Measurements from ENCODE around the gene LCAT. TPM values are rescaled to one million over a fixed set of nuclear protein-coding genes. Genes with fewer than 3 reads are reported as not detected.
"Not testable (repeated sequence)": the region's sequence is repeated elsewhere in the genome, so short reads cannot be mapped to it uniquely, and the experiment has no call there.

LCAT gene
- total RNA-seq, 4 donors from 2014 or later = 3.6 to 19.0 (median 4.6) TPM

DNA sequence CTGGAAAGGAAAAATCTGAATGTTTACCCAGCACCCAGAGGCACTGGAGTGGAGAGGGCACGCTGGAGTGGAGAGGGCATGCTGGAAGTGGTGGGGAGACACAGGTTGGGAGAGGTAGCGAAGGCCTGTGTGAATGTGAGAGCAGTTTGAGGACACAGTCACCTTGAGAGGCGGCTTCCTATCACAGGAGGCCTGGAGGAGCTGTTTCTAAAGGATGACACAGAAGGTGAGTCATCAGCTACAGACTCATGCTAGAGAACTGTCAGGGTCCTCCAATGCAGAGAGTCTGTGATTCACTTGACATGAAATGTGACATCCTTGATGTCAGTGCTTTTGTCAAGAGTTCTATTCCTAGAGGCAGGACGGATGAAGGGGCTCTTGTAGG, 26.1 kb downstream of the LCAT start:
- H3K27ac ChIP-seq = peak overlapping the region in 1 of 4 donors; percentile 36

DNA sequence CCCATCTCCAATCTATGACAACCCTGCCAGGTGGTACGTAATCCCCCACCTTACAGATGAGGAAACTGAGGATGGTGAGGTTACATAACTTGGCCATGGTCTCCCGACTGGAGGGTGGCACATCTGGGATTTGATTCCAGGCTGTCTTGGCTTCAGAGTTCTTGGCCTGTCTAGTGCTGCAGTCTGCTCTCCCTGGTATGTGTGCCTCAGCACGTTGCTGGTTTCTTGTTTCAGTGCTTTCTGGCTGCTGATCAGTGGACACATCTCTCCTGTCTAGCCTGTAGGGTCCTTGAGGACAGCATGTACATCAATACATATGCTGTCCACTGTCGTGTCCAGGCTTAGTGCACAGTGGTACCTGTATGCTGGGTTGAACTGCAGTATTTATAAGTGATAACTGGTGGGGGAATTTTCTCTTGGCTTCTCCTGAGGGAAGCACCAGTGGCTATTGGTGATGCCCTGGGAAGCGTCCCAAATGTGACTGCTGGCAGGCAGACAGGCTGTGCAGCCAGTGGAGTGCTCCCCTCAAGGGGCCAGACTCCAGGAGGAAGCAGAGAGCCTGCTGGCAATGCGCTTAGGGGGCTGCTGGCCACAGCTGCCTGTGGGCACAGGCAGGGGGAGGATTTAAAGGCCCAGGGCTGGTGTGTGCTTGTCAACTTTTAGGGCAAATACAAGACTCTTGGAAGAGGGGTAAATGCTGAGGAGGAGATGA, 26.6 kb downstream of the LCAT start:
- no peak overlapping the region for H3K4me3 ChIP-seq
- TF ChIP-seq, protein P1, sequence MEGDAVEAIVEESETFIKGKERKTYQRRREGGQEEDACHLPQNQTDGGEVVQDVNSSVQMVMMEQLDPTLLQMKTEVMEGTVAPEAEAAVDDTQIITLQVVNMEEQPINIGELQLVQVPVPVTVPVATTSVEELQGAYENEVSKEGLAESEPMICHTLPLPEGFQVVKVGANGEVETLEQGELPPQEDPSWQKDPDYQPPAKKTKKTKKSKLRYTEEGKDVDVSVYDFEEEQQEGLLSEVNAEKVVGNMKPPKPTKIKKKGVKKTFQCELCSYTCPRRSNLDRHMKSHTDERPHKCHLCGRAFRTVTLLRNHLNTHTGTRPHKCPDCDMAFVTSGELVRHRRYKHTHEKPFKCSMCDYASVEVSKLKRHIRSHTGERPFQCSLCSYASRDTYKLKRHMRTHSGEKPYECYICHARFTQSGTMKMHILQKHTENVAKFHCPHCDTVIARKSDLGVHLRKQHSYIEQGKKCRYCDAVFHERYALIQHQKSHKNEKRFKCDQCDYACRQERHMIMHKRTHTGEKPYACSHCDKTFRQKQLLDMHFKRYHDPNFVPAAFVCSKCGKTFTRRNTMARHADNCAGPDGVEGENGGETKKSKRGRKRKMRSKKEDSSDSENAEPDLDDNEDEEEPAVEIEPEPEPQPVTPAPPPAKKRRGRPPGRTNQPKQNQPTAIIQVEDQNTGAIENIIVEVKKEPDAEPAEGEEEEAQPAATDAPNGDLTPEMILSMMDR (IDR thresholded peaks at IDR 0.05) = no peak
- no peak for TF ChIP-seq POLR2A (IDR thresholded peaks at IDR 0.05)
- H3K4me1 ChIP-seq = peaks cover 0 to 20% (median 0%) of the 10 kb centered on the region in 4 donors
- no peak for DNase-seq
- H3K27ac ChIP-seq = peak overlapping the region in 1 of 4 donors; percentile 36
- H3K27me3 ChIP-seq = no peaks in the 10 kb centered on the region
- no peaks in the 10 kb centered on the region for H3K9me3 ChIP-seq
- peaks cover 0 to 24% (median 0%) of the 10 kb centered on the region in 3 donors for H3K36me3 ChIP-seq

More for the DNA sequence above, 26.1 kb downstream of the LCAT start:
- Histone ChIP-seq H3K4me3 (no peak overlapping the region), H3K9me3 (no peaks in the 10 kb centered on the region), H3K36me3 (peaks cover 0 to 24% (median 0%) of the 10 kb centered on the region in 3 donors), H3K27me3 (no peaks in the 10 kb centered on the region), H3K4me1 (peaks cover 0 to 20% (median 0%) of the 10 kb centered on the region in 4 donors)
- no peak for TF ChIP-seq POLR2A (IDR thresholded peaks at IDR 0.05)
- TF ChIP-seq, protein P1 (IDR thresholded peaks at IDR 0.05) = no peak
- no peak for DNase-seq

DNA sequence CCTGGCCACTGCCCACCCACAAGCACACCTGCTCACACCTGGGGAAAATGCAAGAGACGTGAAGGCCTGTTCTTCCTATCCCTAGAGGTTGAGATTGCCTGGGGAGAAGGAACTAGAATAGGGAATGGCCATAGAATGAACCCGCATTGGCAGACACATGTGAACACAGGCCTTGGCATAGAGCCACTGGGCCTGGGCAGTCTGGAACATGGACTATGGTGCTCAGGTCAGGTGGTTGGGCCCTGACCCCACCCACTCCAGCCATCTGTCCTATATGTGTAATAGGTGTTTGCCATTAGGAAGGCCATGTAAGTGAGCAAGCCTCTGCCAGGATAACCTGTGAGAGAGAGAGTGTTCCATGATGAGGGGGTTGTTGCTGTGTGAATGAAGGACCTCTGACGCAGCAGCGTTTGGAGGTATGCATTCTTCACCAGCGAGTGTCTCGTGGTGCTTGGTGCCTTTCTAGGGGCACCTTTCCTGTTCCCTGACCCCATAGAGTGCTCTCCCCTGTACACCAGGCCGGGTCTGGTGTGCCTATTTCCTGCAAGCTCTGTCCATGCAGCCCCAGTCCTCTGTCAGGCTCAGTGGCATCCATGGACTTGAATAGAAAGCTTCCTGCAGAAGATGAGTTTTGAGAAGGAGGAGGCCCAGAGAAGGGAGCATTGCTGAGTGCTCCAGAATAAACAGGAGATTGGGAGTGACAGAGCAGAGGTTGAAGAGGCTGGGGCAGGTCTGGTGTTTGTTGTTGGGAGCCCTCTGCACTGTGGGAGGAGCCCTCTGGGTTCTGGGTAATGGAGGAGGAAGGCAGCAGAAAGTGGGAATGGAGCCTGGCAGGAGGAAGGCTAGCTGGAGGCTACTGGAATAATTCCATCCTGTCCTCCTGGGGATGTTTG, 27.8 kb downstream of the LCAT start:
- H3K36me3 ChIP-seq = peaks cover 0 to 34% (median 0%) of the 10 kb centered on the region in 3 donors

DNA sequence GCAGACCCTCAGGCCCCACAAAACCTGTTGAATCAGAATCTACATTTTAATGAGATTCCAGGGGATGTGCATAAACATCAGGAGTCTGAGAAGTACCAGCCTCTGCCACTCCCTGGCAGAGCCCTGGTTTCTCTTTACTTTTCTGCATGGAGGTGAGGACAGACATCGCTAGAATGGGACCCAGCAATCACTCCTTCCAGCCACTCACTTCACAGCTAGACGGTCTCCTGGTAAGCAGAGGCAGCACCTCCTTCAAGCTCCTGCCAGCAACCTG, 28.5 kb downstream of the LCAT start:
- not testable (repeated sequence) for DNase-seq

More for the DNA sequence above, 27.8 kb downstream of the LCAT start:
- no peak overlapping the region for H3K4me3 ChIP-seq
- TF ChIP-seq, protein P1 (IDR thresholded peaks at IDR 0.05) = no peak
- TF ChIP-seq POLR2A (IDR thresholded peaks at IDR 0.05) = no peak
- no peak overlapping the region for H3K27ac ChIP-seq
- DNase-seq = peak in 2 of 3 donors; percentile 74 to 80
- peaks cover 0 to 20% (median 0%) of the 10 kb centered on the region in 4 donors for H3K4me1 ChIP-seq
- H3K9me3 ChIP-seq = no peaks in the 10 kb centered on the region
- no peaks in the 10 kb centered on the region for H3K27me3 ChIP-seq

DNA sequence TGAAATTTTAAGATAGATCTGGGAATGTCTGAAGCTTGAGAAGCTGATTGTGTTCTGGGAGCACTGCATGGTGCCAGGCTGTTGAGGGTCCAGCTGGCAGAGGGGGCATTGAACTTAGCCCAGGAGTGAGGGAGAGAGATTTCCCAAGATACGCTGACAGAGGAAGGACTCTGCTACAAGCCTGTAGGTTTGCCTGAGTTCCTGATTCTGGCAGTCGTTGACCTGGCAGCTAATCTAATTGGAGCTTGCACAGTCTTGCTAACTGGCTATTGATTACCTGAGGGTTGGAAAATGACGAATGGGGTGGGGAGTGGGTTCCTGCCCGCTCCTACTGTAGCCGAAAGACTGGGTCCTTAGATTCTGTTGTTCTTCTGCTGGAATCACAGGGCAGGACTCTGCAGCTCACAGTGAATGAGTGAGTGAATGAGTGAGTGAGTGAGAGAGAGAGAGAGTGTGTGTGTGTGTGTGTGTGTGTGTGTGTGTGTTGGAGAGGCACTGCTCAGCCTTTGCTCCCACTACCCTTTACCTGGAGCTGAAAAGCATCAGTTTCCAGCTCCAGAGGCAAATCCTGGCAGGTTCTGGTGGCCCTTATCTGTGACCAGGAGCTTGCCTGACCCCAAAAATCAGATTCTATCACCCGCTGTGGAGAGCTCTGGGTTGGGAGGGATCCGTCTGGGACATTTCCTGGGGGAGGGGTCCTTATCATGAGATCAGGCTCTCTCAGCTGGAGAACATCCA, 29.0 kb downstream of the LCAT start:
- TF ChIP-seq POLR2A (IDR thresholded peaks at IDR 0.05) = no peak
- TF ChIP-seq, protein P1 (IDR thresholded peaks at IDR 0.05) = no peak
- H3K36me3 ChIP-seq = peaks cover 0 to 45% (median 0%) of the 10 kb centered on the region in 3 donors
- H3K4me1 ChIP-seq = peaks cover 0 to 20% (median 0%) of the 10 kb centered on the region in 4 donors
- H3K27ac ChIP-seq = no peak overlapping the region
- H3K4me3 ChIP-seq = no peak overlapping the region
- no peaks in the 10 kb centered on the region for H3K27me3 ChIP-seq
- no peaks in the 10 kb centered on the region for H3K9me3 ChIP-seq
- no peak for DNase-seq

More for the DNA sequence above, 28.5 kb downstream of the LCAT start:
- H3K9me3 ChIP-seq, H3K27me3 ChIP-seq, H3K27ac ChIP-seq, H3K4me3 ChIP-seq: not testable (repeated sequence)
- Histone ChIP-seq H3K4me1 (peaks cover 0 to 20% (median 0%) of the 10 kb centered on the region in 4 donors), H3K36me3 (peaks cover 0 to 41% (median 0%) of the 10 kb centered on the region in 3 donors)

Measured in Peyer's patch (tissue), 4 donors.